ENCODE results near the gene NOMO2. TPM values are rescaled to one million over a fixed set of nuclear protein-coding genes. Genes with fewer than 3 reads are reported as not detected.
"Not testable (repeated sequence)": the region's sequence is repeated elsewhere in the genome, so short reads cannot be mapped to it uniquely, and the experiment has no call there.

The NOMO2 gene
- total RNA-seq, 1 donor from 2014 or later = 44.1 TPM

GRCh38 chr16:18575945-18576344, 14.0 kb upstream of the NOMO2 start:
- not testable (repeated sequence) for DNase-seq

DNA sequence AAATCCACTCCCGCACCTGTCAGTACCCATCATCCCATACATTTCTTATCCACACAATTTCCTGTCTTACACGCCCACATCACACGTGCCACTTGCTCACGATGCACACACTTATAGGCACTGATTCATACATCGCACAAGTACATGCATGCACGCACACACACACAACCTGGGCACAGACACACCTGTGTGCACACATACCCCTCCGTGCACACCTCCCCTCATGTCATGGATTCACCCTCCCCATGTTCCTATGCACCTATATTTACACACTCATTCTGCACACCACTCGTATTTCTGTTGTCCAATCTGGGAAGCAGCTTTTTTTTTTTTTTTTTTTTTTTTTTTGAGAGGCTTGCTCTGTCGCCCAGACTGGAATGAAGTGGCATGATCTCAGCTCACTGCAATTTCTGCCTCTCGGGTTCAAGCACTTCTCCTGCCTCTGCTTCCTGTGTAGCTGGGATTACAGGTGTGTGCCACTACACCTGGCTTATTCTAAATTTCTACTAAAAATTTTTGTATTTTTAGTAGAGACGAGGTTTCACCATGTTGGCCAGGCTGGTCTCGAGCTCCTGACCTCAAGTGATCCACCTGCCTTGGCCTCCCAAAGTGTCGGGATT, 13.5 kb upstream of the NOMO2 start:
- not testable (repeated sequence) for DNase-seq

DNA sequence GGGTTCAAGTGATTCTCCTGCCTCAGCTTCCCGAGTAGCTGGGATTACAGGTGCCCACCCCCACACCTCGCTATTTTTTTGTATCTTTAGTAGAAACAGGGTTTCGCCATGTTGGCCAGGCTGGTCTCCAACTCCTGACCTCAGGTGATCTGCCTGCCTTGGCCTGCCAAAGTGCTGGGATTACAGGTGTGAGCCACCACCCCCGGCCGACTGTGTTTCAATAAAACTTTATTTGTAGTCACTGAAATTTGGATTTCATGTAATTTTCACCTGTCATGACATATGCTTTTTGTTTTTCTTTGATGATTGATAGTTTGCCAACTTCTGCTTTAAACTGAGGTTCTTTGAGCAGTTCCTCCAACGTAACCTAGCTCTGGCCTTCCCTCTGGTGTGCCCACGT, 12.0 kb upstream of the NOMO2 start:
- DNase-seq = not testable (repeated sequence)

DNA sequence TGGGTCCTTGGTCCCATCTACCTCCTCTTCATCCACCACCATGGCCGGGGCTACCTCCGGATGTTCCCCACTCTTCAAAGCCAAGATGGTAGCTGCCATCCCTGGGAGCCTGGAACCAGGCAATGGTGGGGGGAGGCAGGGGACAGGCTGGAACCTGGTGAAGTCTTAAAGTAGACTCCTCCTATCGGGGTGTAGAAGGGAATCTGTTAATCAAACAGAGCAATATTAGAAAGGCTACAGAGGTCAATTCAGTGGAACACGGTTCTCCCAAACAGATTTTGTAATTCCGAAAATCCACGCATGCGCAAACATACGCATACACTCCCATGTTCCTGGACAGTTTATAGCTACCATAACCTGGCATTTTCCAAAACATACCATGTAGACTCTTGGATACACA, 11.1 kb upstream of the NOMO2 start:
- not testable (repeated sequence) for DNase-seq

DNA sequence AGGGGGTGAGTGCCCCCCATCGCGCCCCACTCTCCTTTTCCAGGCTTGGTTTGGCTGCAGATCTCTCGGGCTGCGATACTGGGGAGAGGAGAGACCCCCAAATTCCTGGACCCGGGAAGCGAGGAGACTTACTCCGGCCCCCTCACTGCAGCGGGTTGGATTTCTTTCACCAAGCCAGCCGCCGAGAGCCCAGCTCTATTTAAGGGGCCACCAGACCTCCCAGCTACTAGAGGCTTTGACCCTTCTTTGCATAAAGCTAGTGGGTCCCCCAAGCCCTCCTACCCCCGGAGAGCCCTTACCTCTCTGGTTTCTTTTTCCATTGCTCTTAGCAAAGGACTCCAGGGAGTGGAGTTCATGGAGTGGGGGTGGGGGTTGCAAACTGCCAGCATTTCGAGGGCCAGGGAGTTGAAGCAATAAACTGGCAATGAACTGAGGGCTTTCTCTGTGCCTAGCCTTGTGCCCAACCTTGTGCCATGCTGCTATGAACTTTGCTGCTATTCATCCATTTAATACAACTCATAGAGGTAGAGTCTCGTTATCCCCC, 9.5 kb upstream of the NOMO2 start:
- DNase-seq = not testable (repeated sequence)

DNA sequence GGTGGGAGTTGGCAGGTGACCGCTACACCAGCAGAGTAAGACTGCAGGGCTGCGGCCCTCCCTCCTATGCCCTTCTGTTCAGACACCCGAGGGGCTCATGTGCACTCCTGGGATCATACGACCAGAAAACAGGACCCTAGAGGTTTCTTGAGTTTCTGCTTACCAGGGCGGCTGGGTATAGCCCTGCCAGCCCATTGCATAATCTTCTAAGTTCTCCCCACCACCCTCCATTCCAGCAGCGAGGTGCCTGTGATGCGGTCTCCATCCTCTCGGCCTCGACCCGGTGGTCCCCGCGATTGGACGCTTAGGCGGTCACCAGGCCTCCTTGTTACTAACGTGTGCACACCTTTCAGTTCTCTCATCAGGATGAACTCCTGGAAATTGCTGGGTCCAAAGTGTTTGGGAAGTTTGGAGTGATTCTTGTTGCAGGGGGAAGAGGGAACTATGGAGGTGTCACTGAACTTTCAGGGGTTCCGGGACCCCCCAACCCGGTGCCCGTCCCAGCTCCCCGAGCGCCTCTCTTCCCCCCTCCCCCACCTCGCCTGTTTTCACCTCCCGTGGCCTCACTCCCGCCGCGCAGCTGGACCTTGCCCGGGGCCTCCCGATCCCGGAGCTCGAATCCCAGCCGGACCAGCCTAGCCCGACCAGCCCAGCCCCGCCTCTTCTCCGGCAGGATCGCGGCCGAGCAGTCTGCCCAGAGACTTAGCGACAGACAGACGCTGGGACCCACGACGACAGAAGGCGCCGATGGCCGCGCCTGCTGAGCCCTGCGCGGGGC, 8.8 kb upstream of the NOMO2 start:
- not testable (repeated sequence) for DNase-seq

DNA sequence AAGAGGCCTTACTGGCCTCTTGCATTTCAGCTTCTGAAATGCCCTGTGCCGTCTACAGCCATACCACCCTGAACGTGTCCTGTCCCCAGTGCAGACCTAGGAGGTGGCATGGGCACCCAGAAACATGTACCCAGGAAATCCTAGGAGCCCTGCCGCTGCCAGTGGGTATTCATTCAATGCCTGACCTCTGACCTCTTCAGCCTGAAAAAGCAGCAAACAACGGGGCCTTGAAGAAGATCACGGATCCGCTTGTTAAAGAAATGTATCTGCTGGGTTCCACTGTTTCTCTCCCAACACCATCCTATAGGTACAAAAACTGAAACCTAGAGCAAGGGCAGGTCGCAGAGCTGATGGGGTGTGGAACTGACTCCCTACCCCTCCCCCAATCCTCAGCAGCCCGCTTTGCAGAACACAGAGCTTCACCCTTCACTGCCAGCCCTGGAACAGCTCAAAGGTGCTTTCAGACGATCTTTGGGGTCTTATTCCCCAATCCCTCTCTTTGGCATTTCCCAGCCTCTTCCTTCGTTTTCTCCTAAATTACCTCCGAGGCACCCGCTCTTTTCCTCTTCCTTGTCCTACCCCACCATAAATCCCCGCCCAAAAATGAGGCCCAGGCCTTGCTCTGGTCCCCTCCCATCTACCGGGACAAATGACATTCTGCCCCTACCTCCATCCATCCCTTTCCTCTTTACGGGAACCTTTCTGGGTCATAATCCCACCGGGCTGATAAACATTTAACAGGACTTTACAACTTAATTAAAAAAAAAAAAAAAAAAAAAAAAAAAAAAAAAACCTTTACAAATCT, 1.3 kb downstream of the NOMO2 start:
- not testable (repeated sequence) for DNase-seq

DNA sequence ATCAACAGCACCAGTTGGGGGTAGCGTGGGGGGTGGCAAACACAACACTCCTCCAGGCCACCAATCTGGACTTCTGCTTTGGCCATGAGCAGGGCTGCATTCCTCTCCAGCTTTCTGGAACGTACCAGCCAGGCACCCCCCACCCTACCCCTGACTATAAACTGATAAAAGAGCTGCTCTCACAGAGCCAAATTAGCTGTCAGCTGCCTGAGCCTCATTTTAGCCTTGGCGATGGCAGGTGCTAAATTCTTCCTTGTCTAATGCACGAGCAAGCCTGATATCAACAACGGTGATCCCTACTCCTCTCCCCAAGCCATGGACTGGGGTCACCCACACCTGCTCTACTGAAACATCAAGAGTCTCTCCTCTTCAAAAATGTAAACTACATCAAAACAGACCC, 8.2 kb downstream of the NOMO2 start:
- DNase-seq = not testable (repeated sequence)

- not testable (repeated sequence) for DNase-seq
These were observed 14.5 kb downstream of the NOMO2 start for GRCh38 chr16:18547382-18547781.

- not testable (repeated sequence) for DNase-seq
These were observed 15.0 kb downstream of the NOMO2 start for GRCh38 chr16:18546853-18547252.

DNA sequence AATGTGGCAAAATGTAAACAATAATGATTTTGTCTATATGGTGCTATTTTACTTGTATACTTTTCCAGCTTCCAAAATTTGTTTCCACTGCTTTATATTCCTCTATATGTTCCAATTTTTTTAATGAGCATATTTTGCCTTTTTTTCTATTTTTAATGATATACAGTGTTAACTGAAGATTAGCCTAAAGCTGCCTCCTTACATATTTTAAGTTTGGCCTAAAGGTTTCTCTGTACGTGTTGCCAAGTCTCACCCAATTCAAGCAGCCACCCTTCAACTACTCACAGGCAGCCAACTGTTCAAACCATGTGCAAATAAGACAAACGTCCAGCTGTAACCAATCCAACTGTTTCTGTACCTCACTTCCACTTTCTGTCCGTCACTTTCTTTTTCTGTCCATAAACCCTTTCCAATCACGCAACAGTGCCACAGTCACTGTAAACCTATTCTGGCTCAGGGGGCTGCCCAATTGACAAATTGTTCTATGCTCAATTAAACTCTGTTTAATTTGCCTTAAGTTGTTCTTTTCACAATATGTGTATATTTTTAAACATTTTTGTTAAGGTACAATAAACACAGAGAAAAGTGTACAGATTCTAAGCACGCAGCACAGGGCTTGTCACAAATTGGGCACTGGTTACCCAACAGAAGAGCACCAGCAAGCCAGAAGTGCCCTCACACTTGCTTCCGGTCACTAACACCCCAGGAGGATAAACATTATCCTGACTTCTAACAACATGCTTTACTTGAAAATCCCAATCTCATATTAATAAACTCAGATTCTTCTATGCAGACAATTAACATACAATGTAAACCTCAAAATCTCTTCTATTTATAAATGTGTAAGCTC, 17.4 kb downstream of the NOMO2 start:
- DNase-seq = not testable (repeated sequence)

GRCh38 chr16:18541912-18542311, 20.0 kb downstream of the NOMO2 start:
- DNase-seq = not testable (repeated sequence)

DNA sequence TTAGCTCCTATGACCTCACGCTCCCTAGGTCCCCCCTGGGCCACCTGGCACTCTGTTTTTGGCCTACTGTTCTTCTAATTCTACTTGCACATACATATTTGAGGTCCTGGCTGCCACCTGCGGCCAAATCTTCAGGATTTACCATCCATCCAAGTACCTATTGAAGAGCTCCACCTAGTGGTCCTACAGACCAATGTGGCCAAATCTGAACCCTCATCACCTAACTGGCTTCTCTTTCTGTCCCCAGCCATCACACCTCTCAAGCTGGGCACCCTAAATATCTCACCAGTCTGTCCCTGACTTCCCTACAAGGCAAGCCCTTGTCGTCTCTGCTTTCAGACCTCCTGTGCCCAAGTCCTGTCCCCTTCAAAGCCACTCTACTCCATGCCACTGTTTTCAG, 24.9 kb downstream of the NOMO2 start:
- DNase-seq = not testable (repeated sequence)

DNA sequence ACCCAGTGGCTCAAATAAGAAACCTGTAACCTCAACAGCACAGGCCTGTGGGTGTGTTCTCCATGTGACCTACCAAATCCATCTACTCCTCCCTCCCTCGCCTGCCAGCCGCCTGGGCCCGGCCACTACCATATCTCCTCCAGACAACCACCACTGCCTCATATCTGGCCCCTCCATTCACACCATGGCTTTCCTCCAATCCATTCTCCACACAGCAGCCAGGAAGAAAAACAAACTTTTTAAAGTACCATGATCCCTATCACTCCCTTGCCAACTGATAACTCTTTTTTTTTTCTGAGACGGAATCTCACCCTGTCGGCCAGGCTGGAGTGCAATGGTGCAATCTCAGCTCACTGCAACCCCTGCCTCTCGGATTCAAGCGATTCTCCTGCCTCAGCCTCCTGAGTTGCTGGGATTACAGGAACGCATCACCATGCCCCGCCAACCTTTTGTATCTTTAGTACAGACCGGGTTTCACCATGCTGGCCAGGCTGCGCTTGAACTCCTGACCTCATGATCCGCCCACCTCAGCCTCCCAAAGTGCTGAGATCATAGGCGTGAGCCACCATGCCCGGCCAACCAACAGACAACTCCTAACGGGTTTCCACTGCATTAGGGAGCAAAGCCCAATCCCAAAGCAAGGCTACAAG, 26.3 kb downstream of the NOMO2 start:
- not testable (repeated sequence) for DNase-seq

- not testable (repeated sequence) for DNase-seq
These were observed 27.6 kb downstream of the NOMO2 start for GRCh38 chr16:18534308-18534707.

DNA sequence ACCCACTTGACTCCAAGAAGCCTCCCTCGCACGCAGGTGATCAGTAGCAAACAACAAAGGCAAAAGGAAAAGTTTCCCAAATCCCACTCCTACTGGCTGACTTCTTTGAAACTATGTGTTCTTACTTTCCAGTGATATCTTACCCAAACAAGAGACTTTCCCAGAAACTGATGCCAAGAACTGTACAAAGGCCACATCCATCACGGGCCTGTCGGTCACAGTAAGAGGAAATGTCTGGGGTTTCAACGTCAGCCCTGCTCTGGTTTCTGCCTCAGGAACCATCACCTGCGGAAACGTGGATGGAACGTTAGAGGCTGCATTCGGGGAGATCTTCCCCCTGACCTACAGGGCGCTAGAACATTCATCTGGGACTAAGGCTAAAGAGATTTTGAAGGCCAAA, 30.6 kb downstream of the NOMO2 start:
- not testable (repeated sequence) for DNase-seq

DNA sequence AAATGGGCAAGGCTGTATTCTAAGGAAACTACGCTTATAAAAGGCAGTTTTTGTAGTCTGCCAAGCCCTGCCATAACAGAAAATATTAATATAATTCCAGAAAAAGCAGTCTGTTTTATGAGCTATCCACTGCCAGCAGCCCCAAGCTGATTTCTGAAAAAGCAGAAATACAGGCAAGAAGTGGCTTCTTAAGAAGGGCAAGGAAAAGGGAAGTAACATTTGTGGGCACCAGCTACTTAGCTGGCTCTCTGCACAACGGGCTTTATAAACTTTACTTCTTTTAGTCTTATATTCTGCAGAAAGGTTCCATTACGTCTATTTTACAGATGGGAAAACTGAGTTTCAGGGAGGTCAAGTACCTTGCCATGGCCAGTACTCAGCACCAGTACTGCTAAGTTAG, 31.6 kb downstream of the NOMO2 start:
- not testable (repeated sequence) for DNase-seq

DNA sequence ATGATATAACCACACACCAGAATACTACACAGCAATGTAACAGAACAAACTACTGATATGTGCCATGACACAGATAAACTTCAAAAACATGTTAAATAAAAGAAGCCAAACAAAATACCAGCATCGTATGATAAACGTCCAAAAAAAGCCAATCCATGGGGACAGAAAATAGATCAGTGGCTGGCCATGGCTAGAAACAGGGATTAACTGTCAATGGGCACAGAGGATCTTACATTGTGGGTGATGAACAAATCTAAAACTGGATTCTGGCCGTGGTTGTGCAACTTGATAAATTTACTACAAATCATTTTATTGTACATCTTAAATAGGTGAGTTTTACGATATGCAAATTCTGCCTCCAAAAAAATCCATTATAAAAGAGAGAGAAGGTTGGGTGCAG, 35.4 kb downstream of the NOMO2 start:
- DNase-seq = not testable (repeated sequence)

- DNase-seq = not testable (repeated sequence)
These were observed 35.9 kb downstream of the NOMO2 start for GRCh38 chr16:18525882-18526482.

DNA sequence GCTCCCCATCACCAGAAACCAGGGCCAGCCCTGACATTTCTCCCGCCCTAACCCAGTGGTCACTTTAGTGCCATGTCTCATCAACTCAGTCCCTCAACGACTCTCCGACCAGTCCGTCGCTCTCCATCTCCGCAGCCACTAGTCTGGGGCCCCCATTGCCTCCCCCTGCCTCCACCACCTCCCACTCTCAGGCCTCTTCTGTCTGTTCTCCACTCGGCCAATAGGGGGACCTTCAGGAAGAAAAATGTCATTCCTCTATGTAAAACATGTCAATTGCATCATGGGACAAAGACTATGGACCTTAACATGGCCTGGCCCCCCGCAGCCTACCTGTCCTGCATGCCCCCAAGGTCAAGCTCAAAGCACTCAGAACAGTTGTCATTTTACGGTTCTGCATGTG, 39.3 kb downstream of the NOMO2 start:
- DNase-seq = not testable (repeated sequence)
